Femur (tissue), 1 donor: ENCODE measurements around the gene MCUB.
"Not testable (repeated sequence)": the region's sequence is repeated elsewhere in the genome, so short reads cannot be mapped to it uniquely, and the experiment has no call there.

Experiments used
- DNase-seq: peaks from one replicate; pipeline ENCODE4 v3.0.0-alpha.2; 2017

Gene MCUB

GRCh38 chr4:109631532-109632108 is 71.6 kb downstream of the MCUB start:
- no peak for DNase-seq

- DNase-seq = no peak
These were observed 80.6 kb downstream of the MCUB start for GRCh38 chr4:109640644-109641043.

- DNase-seq = no peak
These were observed 86.0 kb downstream of the MCUB start for GRCh38 chr4:109645874-109646710.

- DNase-seq = no peak
These were observed 88.4 kb downstream of the MCUB start for GRCh38 chr4:109648266-109648996.

- DNase-seq = no peak
These were observed 89.0 kb downstream of the MCUB start for GRCh38 chr4:109648997-109649575.

GRCh38 chr4:109649872-109650271 is 89.8 kb downstream of the MCUB start:
- DNase-seq = no peak

- DNase-seq = no peak
These were observed 95.3 kb downstream of the MCUB start for GRCh38 chr4:109655396-109655795.

GRCh38 chr4:109657854-109658418 is 97.9 kb downstream of the MCUB start:
- no peak for DNase-seq

GRCh38 chr4:109658871-109659410 is 98.9 kb downstream of the MCUB start:
- DNase-seq = no peak

- DNase-seq = no peak
These were observed 102.1 kb downstream of the MCUB start for GRCh38 chr4:109662116-109662515.

- DNase-seq = no peak
These were observed 102.7 kb downstream of the MCUB start for GRCh38 chr4:109662771-109663170.

GRCh38 chr4:109665783-109666485 is 105.9 kb downstream of the MCUB start:
- no peak for DNase-seq

GRCh38 chr4:109671350-109671749 is 111.3 kb downstream of the MCUB start:
- DNase-seq = no peak

GRCh38 chr4:109672169-109672930 is 112.3 kb downstream of the MCUB start:
- no peak for DNase-seq

GRCh38 chr4:109673303-109673702 is 113.3 kb downstream of the MCUB start:
- DNase-seq = no peak

GRCh38 chr4:109675181-109675580 is 115.1 kb downstream of the MCUB start:
- DNase-seq = no peak

GRCh38 chr4:109675843-109676242 is 115.8 kb downstream of the MCUB start:
- DNase-seq = no peak

GRCh38 chr4:109676886-109677285 is 116.8 kb downstream of the MCUB start:
- DNase-seq = no peak

GRCh38 chr4:109678472-109678871 is 118.4 kb downstream of the MCUB start:
- DNase-seq = not testable (repeated sequence)

GRCh38 chr4:109678925-109679324 is 118.9 kb downstream of the MCUB start:
- DNase-seq = not testable (repeated sequence)

GRCh38 chr4:109682875-109683274 is 122.8 kb downstream of the MCUB start:
- no peak for DNase-seq
